Stimulated activated CD8-positive, alpha-beta memory T cell treated with anti-CD3 and anti-CD28 coated beads, Interleukin-4, amount 100 ng/mL, for 24 hours (primary cell): ENCODE measurements around the gene QSOX1.

ENCODE experiments used
- DNase-seq: peaks from one replicate; pipeline ENCODE4 v3.0.0-alpha.2; 2020; ENCODE audit warnings: low read depth

QSOX1 gene

GRCh38 chr1:180151508-180151907 is 3.2 kb upstream of the QSOX1 start:
- no peak for DNase-seq

- DNase-seq, result no peak
Measured at GRCh38 chr1:180152588-180152987, 2.1 kb upstream of the QSOX1 start.

- DNase-seq, result no peak
Measured at GRCh38 chr1:180153032-180153431, 1.6 kb upstream of the QSOX1 start.

GRCh38 chr1:180154003-180154324 is 705 bp upstream of the QSOX1 start:
- DNase-seq, result no peak

- no peak for DNase-seq
Measured at GRCh38 chr1:180155182-180155682, 563 bp downstream of the QSOX1 start.

GRCh38 chr1:180156201-180156600 is 1.5 kb downstream of the QSOX1 start:
- DNase-seq, result no peak

GRCh38 chr1:180156631-180157091 is 2.0 kb downstream of the QSOX1 start:
- no peak for DNase-seq

- DNase-seq, result no peak
Measured at GRCh38 chr1:180157108-180157507, 2.4 kb downstream of the QSOX1 start.

- no peak for DNase-seq
Measured at GRCh38 chr1:180157576-180158057, 2.9 kb downstream of the QSOX1 start.

- DNase-seq, result no peak
Measured at GRCh38 chr1:180158149-180159147, 3.8 kb downstream of the QSOX1 start.

GRCh38 chr1:180160357-180160756 is 5.7 kb downstream of the QSOX1 start:
- no peak for DNase-seq

GRCh38 chr1:180163041-180163440 is 8.4 kb downstream of the QSOX1 start:
- no peak for DNase-seq

GRCh38 chr1:180165096-180165495 is 10.4 kb downstream of the QSOX1 start:
- DNase-seq, result no peak

- no peak for DNase-seq
Measured at GRCh38 chr1:180165509-180166435, 11.1 kb downstream of the QSOX1 start.

- DNase-seq, result no peak
Measured at GRCh38 chr1:180166436-180166800, 11.7 kb downstream of the QSOX1 start.

GRCh38 chr1:180167021-180167701 is 12.5 kb downstream of the QSOX1 start:
- DNase-seq, result no peak

GRCh38 chr1:180167721-180168467 is 13.2 kb downstream of the QSOX1 start:
- DNase-seq, result no peak

- no peak for DNase-seq
Measured at GRCh38 chr1:180168786-180169639, 14.3 kb downstream of the QSOX1 start.

- no peak for DNase-seq
Measured at GRCh38 chr1:180169640-180170195, 15.0 kb downstream of the QSOX1 start.
